Stimulated activated CD4-positive, alpha-beta T cell treated with anti-CD3 and anti-CD28 coated beads, Interleukin-12 subunit alpha, Interleukin-12 subunit beta, amount 100 ng/mL, for 24 hours (primary cell): ENCODE measurements around the gene DDX4.

Experiments
- DNase-seq, 2 experiments: peaks; one replicate each; pipeline ENCODE4 v3.0.0-alpha.2; 2020; ENCODE audit warnings: low read depth in 2 of 2

Gene DDX4

DNA sequence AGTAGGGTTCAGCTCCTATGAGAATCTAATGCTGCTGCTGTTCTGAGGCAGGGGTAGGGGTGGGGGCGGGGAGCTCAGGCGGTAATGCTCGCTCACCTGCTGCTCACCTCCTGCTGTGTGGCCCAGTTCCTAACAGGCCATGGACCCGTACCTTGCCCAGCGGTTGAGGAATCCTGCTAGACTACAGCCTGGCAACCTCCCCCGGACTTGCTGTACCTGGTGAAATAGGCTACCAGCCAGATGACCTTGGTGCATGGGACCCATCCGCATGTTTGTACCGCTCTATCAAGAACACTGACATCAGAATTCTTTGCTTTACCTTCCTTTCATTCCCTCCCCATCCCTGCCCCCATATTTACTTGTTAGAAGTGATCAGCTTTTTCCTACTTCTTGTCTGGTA, 128.6 kb downstream of the DDX4 start:
- no peak for DNase-seq
